Esophagus muscularis mucosa (tissue), 4 donors: ENCODE results near the gene KMT5B. TPM values are rescaled to one million over a fixed set of nuclear protein-coding genes. Genes with fewer than 3 reads are reported as not detected.
A peak's percentile ranks its signal among the peaks of the same experiment; 100 is the strongest.

Source experiments
- DNase-seq: peaks from one replicate; pipeline ENCODE4 v3.0.0-alpha.2; 2017; ENCODE audit errors: extremely low spot score
- H3K27ac ChIP-seq, 4 donors: fragments of 200-600 bp; sonication (generic); replicated peaks in 1 of 4; 1 replicate in 3 of 4; 2 replicates in 1 of 4; pipeline ENCODE4 v1.5.1; 2016 to 2019; ENCODE audit warnings: mild to moderate bottlenecking in 1 of 4
- H3K27me3 ChIP-seq, 4 donors: fragments of 200-600 bp; sonication (generic); one replicate each; pipeline versions ENCODE4 v1.5.1 to v1.6.0; 2016 to 2019
- H3K36me3 ChIP-seq, 4 donors: fragments of 200-600 bp; sonication (generic); one replicate each; pipeline ENCODE4 v1.5.1; 2016 to 2019
- H3K4me1 ChIP-seq, 4 donors: fragments of 200-600 bp; sonication (generic); one replicate each; pipeline ENCODE4 v1.5.1; 2016 to 2019
- H3K4me3 ChIP-seq, 4 donors: fragments of 200-600 bp; sonication (generic); 1 replicate in 2 of 4; 2 replicates in 2 of 4; pipeline ENCODE4 v1.5.1; 2016 to 2019; ENCODE audit warnings: mild to moderate bottlenecking in 4 of 4, moderate library complexity in 1 of 4
- H3K9me3 ChIP-seq, 4 donors: fragments of 200-600 bp; sonication (generic); 1 replicate in 3 of 4; 2 replicates in 1 of 4; pipeline ENCODE4 v1.5.1; 2016 to 2019
- EP300 ChIP-seq: sonication (generic); formaldehyde crosslinking; IDR thresholded peaks from one replicate; pipeline ENCODE4 v1.6.1; 2017; ENCODE audit warnings: antibody characterized with exemption
- POLR2A ChIP-seq: fragments of 450-650 bp; IDR thresholded peaks from one replicate; pipeline ENCODE4 v1.6.1; 2017; ENCODE audit warnings: antibody characterized with exemption, moderate library complexity, mild to moderate bottlenecking, low read depth
- POLR2AphosphoS5 ChIP-seq, 2 donors: sonication (generic); formaldehyde crosslinking; IDR thresholded peaks; one replicate each; pipeline ENCODE4 v1.6.1; 2017; ENCODE audit warnings: antibody characterized with exemption in 2 of 2
- WGBS: methylation state at CpG from one replicate; pipeline ENCODE4 v1.1.5; 2018; 5-methylcytosine and 5-hydroxymethylcytosine counted together
- intact Hi-C: fragments of 100-400 bp; cut with DNase I; formaldehyde crosslinking; loops from one replicate; pipeline ENCODE4 v1.15.1; 2023
- total RNA-seq, 4 donors: library from RNA; depleted of rRNA; stranded (reverse); fragments of >200 nt; gene quantifications; one replicate each; pipeline versions ENCODE4 v1.1.0 to v1.2.1, GENCODE V29; 2016
- TF ChIP-seq, protein P1 (sequence below), 3 experiments: fragments of 200-600 bp in 2 of 3; fragments of 450-650 bp in 1 of 3; sonication (generic) in 2 of 3; IDR thresholded peaks; one replicate each; pipeline ENCODE4 v1.5.1; 2017 to 2019; ENCODE audit warnings: antibody characterized with exemption in 3 of 3, mild to moderate bottlenecking in 2 of 3, moderate library complexity in 1 of 3

KMT5B gene
- total RNA-seq, 4 donors from 2014 or later, result 28.7 to 49.4 (median 43.3) TPM

DNA sequence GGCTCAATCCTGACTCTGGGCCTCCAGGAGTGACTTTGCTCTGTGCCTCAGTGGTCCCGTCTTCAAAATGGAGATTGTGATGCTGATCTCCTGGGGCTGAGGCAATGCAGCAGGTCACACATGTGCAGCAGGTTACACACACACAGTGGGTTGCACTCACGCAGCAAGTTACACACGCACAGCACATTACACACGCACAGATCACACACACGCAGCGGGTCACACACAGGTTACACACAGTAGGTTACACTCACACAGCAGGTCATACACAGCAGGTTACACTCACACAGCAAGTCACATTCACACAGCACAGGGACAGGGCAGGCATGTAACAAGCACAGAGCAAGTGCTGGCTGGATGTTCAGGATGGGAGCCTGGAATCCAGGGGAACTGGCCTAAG is 47.4 kb upstream of the KMT5B start:
- H3K36me3 ChIP-seq, result peaks cover 30 to 52% (median 46%) of the 10 kb centered on the region in 4 donors
- no peak overlapping the region for H3K4me3 ChIP-seq
- no peaks in the 10 kb centered on the region for H3K27me3 ChIP-seq
- WGBS, result 86% methylated on average over 4 of the region's 6 CpGs
- H3K9me3 ChIP-seq, result no peaks in the 10 kb centered on the region
- H3K27ac ChIP-seq, result no peak overlapping the region
- intact Hi-C loops, result no loop called here
- H3K4me1 ChIP-seq, result peaks cover 6 to 27% (median 19%) of the 10 kb centered on the region in 4 donors
- TF ChIP-seq POLR2A, result no peak
- TF ChIP-seq POLR2AphosphoS5 (IDR thresholded peaks at IDR 0.05), result no peak
- TF ChIP-seq, protein P1, sequence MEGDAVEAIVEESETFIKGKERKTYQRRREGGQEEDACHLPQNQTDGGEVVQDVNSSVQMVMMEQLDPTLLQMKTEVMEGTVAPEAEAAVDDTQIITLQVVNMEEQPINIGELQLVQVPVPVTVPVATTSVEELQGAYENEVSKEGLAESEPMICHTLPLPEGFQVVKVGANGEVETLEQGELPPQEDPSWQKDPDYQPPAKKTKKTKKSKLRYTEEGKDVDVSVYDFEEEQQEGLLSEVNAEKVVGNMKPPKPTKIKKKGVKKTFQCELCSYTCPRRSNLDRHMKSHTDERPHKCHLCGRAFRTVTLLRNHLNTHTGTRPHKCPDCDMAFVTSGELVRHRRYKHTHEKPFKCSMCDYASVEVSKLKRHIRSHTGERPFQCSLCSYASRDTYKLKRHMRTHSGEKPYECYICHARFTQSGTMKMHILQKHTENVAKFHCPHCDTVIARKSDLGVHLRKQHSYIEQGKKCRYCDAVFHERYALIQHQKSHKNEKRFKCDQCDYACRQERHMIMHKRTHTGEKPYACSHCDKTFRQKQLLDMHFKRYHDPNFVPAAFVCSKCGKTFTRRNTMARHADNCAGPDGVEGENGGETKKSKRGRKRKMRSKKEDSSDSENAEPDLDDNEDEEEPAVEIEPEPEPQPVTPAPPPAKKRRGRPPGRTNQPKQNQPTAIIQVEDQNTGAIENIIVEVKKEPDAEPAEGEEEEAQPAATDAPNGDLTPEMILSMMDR (IDR thresholded peaks at IDR 0.05), result no peak
- no peak for TF ChIP-seq EP300
- no peak for DNase-seq

DNA sequence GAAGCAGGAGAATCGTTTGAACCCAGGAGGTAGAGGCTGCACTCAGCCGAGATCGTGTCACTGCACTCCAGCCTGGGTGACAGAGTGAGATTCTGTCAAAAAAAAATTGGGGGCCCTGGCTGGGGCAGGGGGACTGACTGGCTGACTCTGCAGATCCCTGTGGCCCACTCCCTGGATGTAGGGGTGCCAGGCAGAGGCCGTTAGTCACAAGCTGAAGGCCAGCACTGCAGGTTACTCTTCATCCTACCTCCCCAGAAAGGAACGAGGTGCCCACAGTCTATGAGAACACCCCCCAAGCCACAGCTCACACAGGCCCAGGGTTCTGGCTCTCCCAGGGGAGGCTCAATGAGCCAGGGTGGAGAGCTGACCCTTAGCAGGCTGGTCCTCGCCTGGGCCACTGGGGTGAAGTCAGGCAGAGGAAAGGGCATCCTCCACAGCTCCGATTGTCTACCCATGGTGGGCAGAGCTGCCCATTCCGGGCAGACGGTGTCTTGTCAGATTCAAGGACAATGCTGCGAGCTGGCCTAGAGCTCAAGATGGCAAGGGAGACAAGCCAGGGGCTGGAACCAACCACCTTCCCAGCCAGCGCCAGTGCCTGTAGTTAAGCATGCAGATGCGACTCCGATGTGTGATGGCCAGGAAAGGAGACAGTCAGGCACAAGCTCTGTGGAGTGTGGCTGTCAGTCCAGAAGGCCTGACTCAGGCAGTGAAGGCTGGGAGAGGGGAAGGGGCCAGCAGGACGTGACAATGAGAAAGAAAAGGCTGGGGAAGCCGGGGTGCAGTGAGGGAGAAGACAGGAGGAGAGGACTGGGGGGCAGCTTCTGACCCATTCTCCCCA is 46.2 kb upstream of the KMT5B start:
- H3K4me1 ChIP-seq, result peaks cover 6 to 21% (median 15%) of the 10 kb centered on the region in 4 donors
- TF ChIP-seq POLR2AphosphoS5 (IDR thresholded peaks at IDR 0.05) (no peak), POLR2A (no peak), EP300 (no peak)
- TF ChIP-seq, protein P1 (IDR thresholded peaks at IDR 0.05), result no peak
- intact Hi-C loops, result loop anchor here (2.0 kb wide), 1 partner anchor 187 kb away; no protein-coding TSS in a partner anchor
- 91% methylated on average over 14 of the region's 15 CpGs for WGBS
- H3K27ac ChIP-seq, result no peak overlapping the region
- DNase-seq, result no peak
- peaks cover 23 to 43% (median 37%) of the 10 kb centered on the region in 4 donors for H3K36me3 ChIP-seq
- no peak overlapping the region for H3K4me3 ChIP-seq
- no peaks in the 10 kb centered on the region for H3K27me3 ChIP-seq
- H3K9me3 ChIP-seq, result no peaks in the 10 kb centered on the region

DNA sequence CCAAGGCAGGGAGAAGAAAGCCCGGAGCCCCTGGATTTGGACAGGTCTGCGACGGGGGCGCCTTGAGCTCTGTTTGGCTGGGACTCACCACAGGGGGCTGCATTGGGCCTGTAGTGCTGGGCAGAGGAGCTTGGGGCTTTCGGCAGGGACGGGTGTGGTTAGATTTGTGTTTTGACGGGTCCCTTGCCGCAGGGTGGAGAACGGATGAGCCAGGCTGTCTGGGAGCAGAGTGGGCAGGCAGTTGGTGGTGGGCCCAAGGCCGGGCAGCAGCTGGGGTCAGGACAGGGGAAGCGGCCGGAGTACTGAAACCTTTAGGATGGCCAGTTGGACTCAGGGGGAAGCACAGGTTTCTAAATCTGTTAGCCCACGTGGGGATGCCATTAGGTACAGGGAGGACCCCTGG is 45.3 kb upstream of the KMT5B start:
- Histone ChIP-seq H3K4me1 (peaks cover 6 to 21% (median 15%) of the 10 kb centered on the region in 4 donors), H3K27me3 (no peaks in the 10 kb centered on the region), H3K9me3 (no peaks in the 10 kb centered on the region), H3K36me3 (peaks cover 18 to 35% (median 30%) of the 10 kb centered on the region in 4 donors), H3K4me3 (no peak overlapping the region), H3K27ac (no peak overlapping the region)
- TF ChIP-seq, protein P1 (IDR thresholded peaks at IDR 0.05), result no peak
- TF ChIP-seq EP300, result no peak
- TF ChIP-seq POLR2A, result no peak
- TF ChIP-seq POLR2AphosphoS5 (IDR thresholded peaks at IDR 0.05), result no peak
- WGBS, result 86% methylated on average over 13 of the region's 13 CpGs
- intact Hi-C loops, result loop anchor here (2.0 kb wide), 1 partner anchor 188 kb away; no protein-coding TSS in a partner anchor
- peak; percentile 55 for DNase-seq

DNA sequence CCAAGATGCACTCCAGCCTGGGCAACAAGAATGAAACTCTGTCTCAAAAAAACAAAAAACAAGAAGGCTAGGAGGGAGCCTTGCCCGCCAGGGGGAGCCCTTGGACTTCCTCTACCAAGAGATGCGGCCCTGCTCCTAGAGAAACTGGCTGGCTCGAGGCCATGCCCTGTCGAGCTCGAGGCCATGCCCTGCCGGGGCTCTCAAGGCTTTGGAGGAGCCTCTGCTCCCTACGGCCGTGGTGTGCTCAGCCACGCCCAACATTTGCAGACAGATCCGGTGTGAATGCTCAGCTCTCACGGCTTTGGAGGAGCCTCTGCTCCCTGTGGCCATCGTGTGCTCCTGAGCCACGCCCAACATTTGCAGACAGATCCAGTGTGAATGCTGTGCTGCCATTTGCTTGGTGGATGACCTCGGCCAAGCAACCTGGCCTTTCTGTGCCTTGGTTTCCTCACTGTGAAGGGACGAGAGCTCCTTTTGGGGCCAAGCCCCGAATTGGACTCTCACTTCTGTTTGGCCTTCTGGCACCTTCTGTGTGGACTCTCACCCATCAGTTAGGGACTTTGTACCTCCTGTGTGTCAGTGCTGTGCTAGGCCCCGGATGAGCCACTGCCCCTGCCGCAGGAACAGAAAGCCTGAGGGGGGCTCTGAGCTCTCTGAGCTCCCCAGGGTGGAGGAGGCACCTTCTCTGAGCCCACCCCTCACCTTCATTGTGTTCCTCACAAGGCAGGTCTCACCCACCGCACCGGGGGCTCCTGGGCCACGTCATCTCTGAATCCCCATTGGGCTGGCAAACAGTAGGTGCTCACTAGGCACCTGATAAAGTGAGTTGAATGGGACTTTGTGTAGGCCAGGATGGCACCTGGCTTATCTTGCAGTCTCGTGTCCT is 44.6 kb upstream of the KMT5B start:
- TF ChIP-seq POLR2A, result no peak
- TF ChIP-seq, protein P1 (IDR thresholded peaks at IDR 0.05), result peak; percentile 88 to 96 (median 89)
- peak; percentile 57 to 64 for TF ChIP-seq POLR2AphosphoS5 (IDR thresholded peaks at IDR 0.05)
- Histone ChIP-seq H3K9me3 (no peaks in the 10 kb centered on the region), H3K27me3 (no peaks in the 10 kb centered on the region), H3K36me3 (peaks cover 16 to 28% (median 24%) of the 10 kb centered on the region in 4 donors), H3K4me3 (peak overlapping the region; percentile 18 to 36 (median 26)), H3K4me1 (peaks cover 6 to 21% (median 15%) of the 10 kb centered on the region in 4 donors), H3K27ac (peak overlapping the region in 2 of 4 donors; percentile 0 to 48)
- intact Hi-C loops, result loop anchor here (1.0 to 2.0 kb wide), 2 partner anchors 40 to 189 kb away; no protein-coding TSS in a partner anchor
- WGBS, result 27% methylated on average over 18 of the region's 22 CpGs
- peak; percentile 99 for DNase-seq
